ENCODE results near the gene SETBP1. TPM values are rescaled to one million over a fixed set of nuclear protein-coding genes. Genes with fewer than 3 reads are reported as not detected.

SETBP1 gene
- total RNA-seq, 1 donor from 2014 or later: 12.4 TPM

DNA sequence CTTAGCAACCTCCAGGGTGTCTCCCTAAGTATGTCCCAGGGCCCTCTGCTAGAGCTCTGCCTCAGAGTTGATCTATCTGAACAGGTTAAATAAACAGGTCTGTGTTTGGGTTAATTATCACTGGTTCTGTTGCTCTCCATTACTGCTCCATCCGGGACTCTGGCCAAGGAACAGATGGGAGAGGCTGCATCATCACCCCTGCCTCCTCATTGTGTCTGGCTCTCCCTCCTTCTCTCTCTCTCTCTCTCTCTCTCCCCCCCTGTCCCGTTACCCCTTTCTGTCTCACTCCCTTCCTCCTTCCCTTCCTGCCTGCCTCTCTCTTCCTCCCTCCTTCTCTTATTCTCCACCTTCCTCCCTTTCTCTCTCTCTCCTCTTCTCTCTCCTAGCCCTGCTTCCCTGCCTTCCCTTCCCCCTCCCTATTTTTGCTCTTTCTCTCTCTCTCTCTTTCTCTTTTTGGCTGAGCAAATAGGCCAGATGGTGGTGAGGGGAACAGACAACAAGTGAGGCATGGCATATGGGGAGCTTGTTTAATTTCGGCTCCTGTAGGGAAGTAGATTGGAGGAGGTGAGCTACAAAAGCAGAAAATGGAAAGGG is 62.1 kb downstream of the SETBP1 start:
- Histone ChIP-seq H3K79me2 (ENCODE audit: insufficient read depth, low read length) (no peaks in the 10 kb centered on the region), H3K9ac (ENCODE audit: low read length) (no peak overlapping the region), H3K4me3 (ENCODE audit: insufficient read depth, low read depth, low read length) (no peak overlapping the region), H4K20me1 (ENCODE audit: insufficient read depth, low read length) (peaks cover 3% of the 10 kb centered on the region), H2AFZ (ENCODE audit: low read depth, low read length) (peak overlapping the region; percentile 13), H3K27ac (ENCODE audit: low read depth, low read length) (no peak overlapping the region), H3K9me3 (ENCODE audit: insufficient read depth, low read depth, low read length) (no peaks in the 10 kb centered on the region), H3K36me3 (ENCODE audit: insufficient read depth, low read length) (no peaks in the 10 kb centered on the region), H3K27me3 (ENCODE audit: insufficient read depth, low read length) (peaks cover 8% of the 10 kb centered on the region), H3K4me1 (ENCODE audit: insufficient read depth, low read length) (peaks cover 10% of the 10 kb centered on the region), H3K4me2 (ENCODE audit: low read length) (peak overlapping the region; percentile 61)
- FAIRE-seq: no peak
- peaks cover 10% of the 10 kb centered on the region for H3K36me3 Mint-ChIP-seq (ENCODE audit: low read depth, unreplicated experiment)
- TF ChIP-seq, protein P1, sequence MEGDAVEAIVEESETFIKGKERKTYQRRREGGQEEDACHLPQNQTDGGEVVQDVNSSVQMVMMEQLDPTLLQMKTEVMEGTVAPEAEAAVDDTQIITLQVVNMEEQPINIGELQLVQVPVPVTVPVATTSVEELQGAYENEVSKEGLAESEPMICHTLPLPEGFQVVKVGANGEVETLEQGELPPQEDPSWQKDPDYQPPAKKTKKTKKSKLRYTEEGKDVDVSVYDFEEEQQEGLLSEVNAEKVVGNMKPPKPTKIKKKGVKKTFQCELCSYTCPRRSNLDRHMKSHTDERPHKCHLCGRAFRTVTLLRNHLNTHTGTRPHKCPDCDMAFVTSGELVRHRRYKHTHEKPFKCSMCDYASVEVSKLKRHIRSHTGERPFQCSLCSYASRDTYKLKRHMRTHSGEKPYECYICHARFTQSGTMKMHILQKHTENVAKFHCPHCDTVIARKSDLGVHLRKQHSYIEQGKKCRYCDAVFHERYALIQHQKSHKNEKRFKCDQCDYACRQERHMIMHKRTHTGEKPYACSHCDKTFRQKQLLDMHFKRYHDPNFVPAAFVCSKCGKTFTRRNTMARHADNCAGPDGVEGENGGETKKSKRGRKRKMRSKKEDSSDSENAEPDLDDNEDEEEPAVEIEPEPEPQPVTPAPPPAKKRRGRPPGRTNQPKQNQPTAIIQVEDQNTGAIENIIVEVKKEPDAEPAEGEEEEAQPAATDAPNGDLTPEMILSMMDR (IDR thresholded peaks at IDR 0.05; ENCODE audit: insufficient read depth, low read depth, low read length): no peak
- TF ChIP-seq EZH2 (IDR thresholded peaks at IDR 0.05; ENCODE audit: insufficient read depth, low read length): no peak
- no peak overlapping the region for H3K4me3 Mint-ChIP-seq (ENCODE audit: unreplicated experiment)
- peaks cover 52% of the 10 kb centered on the region for H3K27me3 Mint-ChIP-seq (ENCODE audit: low read depth, unreplicated experiment)
- peak; percentile 76 for DNase-seq (ENCODE audit: low read depth)
- no peaks in the 10 kb centered on the region for H3K4me1 Mint-ChIP-seq (ENCODE audit: low read depth, unreplicated experiment)
- H3K27ac Mint-ChIP-seq (ENCODE audit: unreplicated experiment): no peak overlapping the region
- no peaks in the 10 kb centered on the region for H3K9me3 Mint-ChIP-seq (ENCODE audit: unreplicated experiment)

DNA sequence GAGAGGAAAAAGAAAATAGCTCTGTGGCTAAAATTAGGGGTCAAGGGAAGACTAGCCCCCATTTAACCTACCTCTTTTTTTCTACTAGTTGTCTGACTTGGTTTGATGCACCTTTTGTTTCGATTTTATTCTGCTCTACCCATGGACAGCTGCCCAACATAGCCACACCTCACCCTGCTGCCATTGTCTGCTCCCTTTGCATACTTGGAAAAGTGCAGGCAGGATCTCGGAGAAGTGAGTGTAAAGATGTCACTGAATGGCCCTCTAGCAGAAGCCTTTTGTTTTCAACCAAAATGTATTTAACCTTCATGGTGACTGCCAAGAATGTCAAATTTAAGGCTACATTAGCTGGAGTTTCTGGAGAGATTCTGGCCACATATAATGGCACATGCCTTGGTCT is 62.9 kb downstream of the SETBP1 start:
- H3K27me3 Mint-ChIP-seq (ENCODE audit: low read depth, unreplicated experiment): peaks cover 54% of the 10 kb centered on the region
- H3K79me2 ChIP-seq (ENCODE audit: insufficient read depth, low read length): no peaks in the 10 kb centered on the region

More for the DNA sequence above, 62.9 kb downstream of the SETBP1 start:
- no peak overlapping the region for H3K9ac ChIP-seq (ENCODE audit: low read length)
- no peaks in the 10 kb centered on the region for H3K9me3 ChIP-seq (ENCODE audit: insufficient read depth, low read depth, low read length)
- H3K9me3 Mint-ChIP-seq (ENCODE audit: unreplicated experiment): no peaks in the 10 kb centered on the region
- no peak for TF ChIP-seq EZH2 (IDR thresholded peaks at IDR 0.05; ENCODE audit: insufficient read depth, low read length)
- TF ChIP-seq, protein P1 (IDR thresholded peaks at IDR 0.05; ENCODE audit: insufficient read depth, low read depth, low read length): no peak
- H3K4me3 ChIP-seq (ENCODE audit: insufficient read depth, low read depth, low read length): no peak overlapping the region
- no peak overlapping the region for H2AFZ ChIP-seq (ENCODE audit: low read depth, low read length)
- peak overlapping the region; percentile 61 for H3K4me2 ChIP-seq (ENCODE audit: low read length)
- H3K36me3 ChIP-seq (ENCODE audit: insufficient read depth, low read length): no peaks in the 10 kb centered on the region
- no peaks in the 10 kb centered on the region for H3K4me1 Mint-ChIP-seq (ENCODE audit: low read depth, unreplicated experiment)
- no peak overlapping the region for H3K27ac ChIP-seq (ENCODE audit: low read depth, low read length)
- H3K4me1 ChIP-seq (ENCODE audit: insufficient read depth, low read length): peaks cover 10% of the 10 kb centered on the region
- H3K4me3 Mint-ChIP-seq (ENCODE audit: unreplicated experiment): no peak overlapping the region
- peaks cover 7% of the 10 kb centered on the region for H3K36me3 Mint-ChIP-seq (ENCODE audit: low read depth, unreplicated experiment)
- H3K27ac Mint-ChIP-seq (ENCODE audit: unreplicated experiment): no peak overlapping the region
- H4K20me1 ChIP-seq (ENCODE audit: insufficient read depth, low read length): peaks cover 3% of the 10 kb centered on the region
- DNase-seq (ENCODE audit: low read depth): no peak
- FAIRE-seq: no peak
- peaks cover 8% of the 10 kb centered on the region for H3K27me3 ChIP-seq (ENCODE audit: insufficient read depth, low read length)

Measured in astrocyte (in vitro differentiated cells and primary cell).